ENCODE measurements around the gene DCBLD1. TPM values are rescaled to one million over a fixed set of nuclear protein-coding genes. Genes with fewer than 3 reads are reported as not detected.

The DCBLD1 gene
- total RNA-seq, 1 donor from 2014 or later = 7.5 TPM

GRCh38 chr6:117561128-117561527, 78.7 kb downstream of the DCBLD1 start:
- H3K9me3 Mint-ChIP-seq = no peaks in the 10 kb centered on the region

GRCh38 chr6:117564681-117565080, 82.2 kb downstream of the DCBLD1 start:
- no peak for TF ChIP-seq EZH2 (IDR thresholded peaks at IDR 0.05)
- no peak for TF ChIP-seq CTCF (IDR thresholded peaks at IDR 0.05)
- no peak for TF ChIP-seq EZH2phosphoT487 (IDR thresholded peaks at IDR 0.05)
- H3K27ac ChIP-seq = no peak overlapping the region
- DNase-seq (ENCODE audit: low spot score) = no peak
- H3K79me2 ChIP-seq (ENCODE audit: low read depth) = no peaks in the 10 kb centered on the region
- H3K36me3 Mint-ChIP-seq = peaks cover 6% of the 10 kb centered on the region
- no peaks in the 10 kb centered on the region for H3K9me3 Mint-ChIP-seq
- peaks cover 15% of the 10 kb centered on the region for H3K36me3 ChIP-seq
- H3K27ac Mint-ChIP-seq = no peak overlapping the region
- no peaks in the 10 kb centered on the region for H4K20me1 ChIP-seq (ENCODE audit: low read depth)
- H2AFZ ChIP-seq (replicated peaks) = no peak overlapping the region
- no peaks in the 10 kb centered on the region for H3K4me1 ChIP-seq
- H3F3A ChIP-seq (ENCODE audit: low read depth) = no peaks in the 10 kb centered on the region
- H3K27me3 Mint-ChIP-seq (ENCODE audit: insufficient read depth, low read depth) = no peaks in the 10 kb centered on the region
- no peak overlapping the region for H3K4me3 ChIP-seq
- no peak overlapping the region for H3K4me2 ChIP-seq
- no peaks in the 10 kb centered on the region for H3K4me1 Mint-ChIP-seq
- no peaks in the 10 kb centered on the region for H3K27me3 ChIP-seq
- no peaks in the 10 kb centered on the region for H3K9me3 ChIP-seq (ENCODE audit: low read depth)
- no peak overlapping the region for H3K9ac ChIP-seq
- no peak overlapping the region for H3K4me3 Mint-ChIP-seq

More at GRCh38 chr6:117561128-117561527, 78.7 kb downstream of the DCBLD1 start:
- Mint-ChIP-seq H3K4me1 (no peaks in the 10 kb centered on the region), H3K27me3 (ENCODE audit: insufficient read depth, low read depth) (no peaks in the 10 kb centered on the region), H3K36me3 (peaks cover 4% of the 10 kb centered on the region), H3K27ac (no peak overlapping the region), H3K4me3 (no peak overlapping the region)
- Histone ChIP-seq H3K79me2 (ENCODE audit: low read depth) (no peaks in the 10 kb centered on the region), H3K27me3 (no peaks in the 10 kb centered on the region), H3K4me2 (no peak overlapping the region), H3K27ac (no peak overlapping the region), H4K20me1 (ENCODE audit: low read depth) (no peaks in the 10 kb centered on the region), H2AFZ (replicated peaks) (no peak overlapping the region), H3F3A (ENCODE audit: low read depth) (no peaks in the 10 kb centered on the region), H3K4me3 (no peak overlapping the region), H3K36me3 (peaks cover 15% of the 10 kb centered on the region), H3K4me1 (no peaks in the 10 kb centered on the region), H3K9ac (no peak overlapping the region), H3K9me3 (ENCODE audit: low read depth) (no peaks in the 10 kb centered on the region)
- TF ChIP-seq EZH2phosphoT487 (IDR thresholded peaks at IDR 0.05) (no peak), CTCF (IDR thresholded peaks at IDR 0.05) (no peak), EZH2 (IDR thresholded peaks at IDR 0.05) (no peak)
- no peak for DNase-seq (ENCODE audit: low spot score)

GRCh38 chr6:117568247-117568646, 85.8 kb downstream of the DCBLD1 start:
- Mint-ChIP-seq H3K27me3 (ENCODE audit: insufficient read depth, low read depth) (no peaks in the 10 kb centered on the region), H3K27ac (no peak overlapping the region), H3K36me3 (peaks cover 11% of the 10 kb centered on the region), H3K4me3 (no peak overlapping the region), H3K9me3 (no peaks in the 10 kb centered on the region), H3K4me1 (no peaks in the 10 kb centered on the region)
- H2AFZ ChIP-seq (replicated peaks) = no peak overlapping the region
- no peaks in the 10 kb centered on the region for H3F3A ChIP-seq (ENCODE audit: low read depth)
- H3K4me1 ChIP-seq = no peaks in the 10 kb centered on the region
- no peak overlapping the region for H3K4me2 ChIP-seq
- H3K36me3 ChIP-seq = peaks cover 16% of the 10 kb centered on the region
- no peak for DNase-seq (ENCODE audit: low spot score)
- H3K9me3 ChIP-seq (ENCODE audit: low read depth) = no peaks in the 10 kb centered on the region
- no peak overlapping the region for H3K27ac ChIP-seq
- no peaks in the 10 kb centered on the region for H3K79me2 ChIP-seq (ENCODE audit: low read depth)
- H4K20me1 ChIP-seq (ENCODE audit: low read depth) = no peaks in the 10 kb centered on the region
- H3K9ac ChIP-seq = no peak overlapping the region
- H3K4me3 ChIP-seq = no peak overlapping the region
- no peaks in the 10 kb centered on the region for H3K27me3 ChIP-seq
- TF ChIP-seq CTCF (IDR thresholded peaks at IDR 0.05) (no peak), EZH2 (IDR thresholded peaks at IDR 0.05) (no peak), EZH2phosphoT487 (IDR thresholded peaks at IDR 0.05) (no peak)

Measured in neural progenitor cell (in vitro differentiated cells).